Esophagus squamous epithelium (tissue), 5 donors: ENCODE results near the gene WDR26. TPM values are rescaled to one million over a fixed set of nuclear protein-coding genes. Genes with fewer than 3 reads are reported as not detected.
A peak's percentile ranks its signal among the peaks of the same experiment; 100 is the strongest.
"Not testable (repeated sequence)": the region's sequence is repeated elsewhere in the genome, so short reads cannot be mapped to it uniquely, and the experiment has no call there.

Experiments used
- DNase-seq: peaks from one replicate; lab custom pipeline; 2025; lab: John Stamatoyannopoulos, UW
- H3K27ac ChIP-seq, 4 donors: fragments of 200-600 bp; sonication (generic); one replicate each; pipeline ENCODE4 v1.5.1; 2016 to 2019; ENCODE audit warnings: mild to moderate bottlenecking in 1 of 4
- H3K27me3 ChIP-seq, 4 donors: fragments of 200-600 bp; sonication (generic); 1 replicate in 3 of 4; 2 replicates in 1 of 4; pipeline versions ENCODE4 v1.5.1 to v1.6.0; 2017 to 2021; ENCODE audit warnings: antibody characterized with exemption in 1 of 4
- H3K36me3 ChIP-seq, 3 donors: fragments of 200-600 bp; sonication (generic); one replicate each; pipeline ENCODE4 v1.5.1; 2016 to 2019
- H3K4me1 ChIP-seq, 3 donors: fragments of 200-600 bp; sonication (generic); one replicate each; pipeline ENCODE4 v1.5.1; 2017 to 2019
- H3K4me3 ChIP-seq, 4 donors: fragments of 200-600 bp; sonication (generic); 1 replicate in 3 of 4; 2 replicates in 1 of 4; pipeline ENCODE4 v1.5.1; 2016 to 2019; ENCODE audit warnings: mild to moderate bottlenecking in 2 of 4, moderate library complexity in 1 of 4
- H3K9me3 ChIP-seq, 3 donors: fragments of 200-600 bp; sonication (generic); one replicate each; pipeline ENCODE4 v1.5.1; 2016 to 2019
- CTCF ChIP-seq, 6 experiments: fragments of 450-650 bp in 4 of 6; fragments of 200-600 bp in 2 of 6; sonication (generic) in 2 of 6; IDR thresholded peaks; one replicate each; pipeline ENCODE4 v1.5.1; 2016 to 2019; ENCODE audit warnings: antibody characterized with exemption in 6 of 6, mild to moderate bottlenecking in 4 of 6, moderate library complexity in 4 of 6
- POLR2A ChIP-seq, 4 donors: fragments of 450-650 bp; IDR thresholded peaks; one replicate each; pipeline ENCODE4 v1.6.1; 2017; ENCODE audit warnings: antibody characterized with exemption in 4 of 4, mild to moderate bottlenecking in 4 of 4, moderate library complexity in 3 of 4
- WGBS, 2 donors: methylation state at CpG; one replicate each; pipeline ENCODE4 v1.1.5; 2018; 5-methylcytosine and 5-hydroxymethylcytosine counted together
- intact Hi-C: fragments of 100-400 bp; cut with DNase I; formaldehyde crosslinking; loops from one replicate; pipeline ENCODE4 v1.15.0; 2022
- total RNA-seq, 4 donors: library from RNA; depleted of rRNA; stranded (reverse); fragments of >200 nt; gene quantifications; one replicate each; pipeline ENCODE4 v1.1.0, GENCODE V29; 2016
- donor health status: DM: yes; HTN: yes; CAD: no.

WDR26 gene
- 100 to 1,000 TPM in 1 of 4 donors, 10 to 100 TPM in 3; 38.3 to 111 (median 61.9) TPM for total RNA-seq

GRCh38 chr1:224434691-224435317 is at the start of gene WDR26:
Gene WDR26, minus strand, starts transcription at chr1:224434797.
- WGBS, 2 donors, result 0% methylated on average over 3 of the region's 46 CpGs
- Histone ChIP-seq H3K4me1 (peaks cover 6 to 56% (median 34%) of the 10 kb centered on the region in 3 donors), H3K9me3 (no peaks in the 10 kb centered on the region), H3K36me3 (peaks cover 0 to 16% (median 0%) of the 10 kb centered on the region in 3 donors), H3K27ac (peak within 1 kb of the TSS; percentile 96 to 99 (median 98)), H3K4me3 (peak within 1 kb of the TSS; percentile 85 to 98 (median 91)), H3K27me3 (no peaks in the 10 kb centered on the region)
- intact Hi-C loops, result loop anchor here (10.0 kb wide), 1 partner anchor 70 kb away; no protein-coding TSS in a partner anchor
- TF ChIP-seq POLR2A (IDR thresholded peaks at IDR 0.05) (peak in 2 of 4 donors; percentile 57 to 88), CTCF (IDR thresholded peaks at IDR 0.05) (peak in 1 of 6 experiments; percentile 18)
- DNase-seq, result peak; percentile 49

- Histone ChIP-seq H3K27ac (peak overlapping the region in 3 of 4 donors; percentile 16 to 46 (median 36)), H3K4me1 (peaks cover 0 to 35% (median 12%) of the 10 kb centered on the region in 3 donors)
- H3K4me3 ChIP-seq, H3K36me3 ChIP-seq, H3K9me3 ChIP-seq, DNase-seq, intact Hi-C loops, H3K27me3 ChIP-seq: not testable (repeated sequence)
- WGBS, 2 donors, result 78 to 80% methylated on average over 7 of the region's 7 CpGs
These were observed 48.6 kb upstream of the WDR26 start for GRCh38 chr1:224483206-224483605.

GRCh38 chr1:224482619-224483018 is 48.0 kb upstream of the WDR26 start:
- H3K27ac ChIP-seq, result peak overlapping the region in 3 of 4 donors; percentile 16 to 46 (median 36)
- TF ChIP-seq POLR2A (IDR thresholded peaks at IDR 0.05) (no peak), CTCF (IDR thresholded peaks at IDR 0.05) (no peak)
- intact Hi-C loops, result no loop called here
- H3K9me3 ChIP-seq, result no peaks in the 10 kb centered on the region
- 39 to 40% methylated on average over 3 of the region's 4 CpGs for WGBS, 2 donors
- no peaks in the 10 kb centered on the region for H3K36me3 ChIP-seq
- H3K4me1 ChIP-seq, result peaks cover 0 to 32% (median 12%) of the 10 kb centered on the region in 3 donors
- no peak for DNase-seq
- H3K4me3 ChIP-seq, result no peak overlapping the region
- no peaks in the 10 kb centered on the region for H3K27me3 ChIP-seq

- 7 to 36% methylated on average over 2 of the region's 2 CpGs for WGBS, 2 donors
- Histone ChIP-seq H3K4me1 (peaks cover 0 to 32% (median 12%) of the 10 kb centered on the region in 3 donors), H3K4me3 (no peak overlapping the region), H3K9me3 (no peaks in the 10 kb centered on the region), H3K27me3 (no peaks in the 10 kb centered on the region), H3K27ac (peak overlapping the region in 3 of 4 donors; percentile 8 to 53 (median 21)), H3K36me3 (no peaks in the 10 kb centered on the region)
- intact Hi-C loops, result no loop called here
- TF ChIP-seq CTCF (IDR thresholded peaks at IDR 0.05), result no peak
- no peak for TF ChIP-seq POLR2A (IDR thresholded peaks at IDR 0.05)
- DNase-seq, result no peak
These were observed 47.0 kb upstream of the WDR26 start for GRCh38 chr1:224481601-224482000.

GRCh38 chr1:224480888-224481459 is 46.4 kb upstream of the WDR26 start:
- DNase-seq, H3K9me3 ChIP-seq, H3K27me3 ChIP-seq, H3K36me3 ChIP-seq, intact Hi-C loops, H3K4me3 ChIP-seq: not testable (repeated sequence)
- WGBS, 2 donors, result 32 to 69% methylated on average over 4 of the region's 4 CpGs
- Histone ChIP-seq H3K4me1 (peaks cover 0 to 32% (median 12%) of the 10 kb centered on the region in 3 donors), H3K27ac (peak overlapping the region in 2 of 4 donors; percentile 8 to 53)

- peaks cover 0 to 32% (median 12%) of the 10 kb centered on the region in 3 donors for H3K4me1 ChIP-seq
- H3K36me3 ChIP-seq, H3K4me3 ChIP-seq, H3K27ac ChIP-seq, DNase-seq, intact Hi-C loops, H3K27me3 ChIP-seq, H3K9me3 ChIP-seq: not testable (repeated sequence)
- 90 to 92% methylated on average over 2 of the region's 3 CpGs for WGBS, 2 donors
These were observed 45.6 kb upstream of the WDR26 start for GRCh38 chr1:224480200-224480599.
